Stimulated activated CD8-positive, alpha-beta memory T cell treated with anti-CD3 and anti-CD28 coated beads, Interleukin-2, amount 100 ng/mL, for 1 hour (primary cell): ENCODE results near the gene ZNF326.
"Not testable (repeated sequence)": the region's sequence is repeated elsewhere in the genome, so short reads cannot be mapped to it uniquely, and the experiment has no call there.

Experiments used
- DNase-seq, 2 donors: peaks; one replicate each; pipeline ENCODE4 v3.0.0-alpha.2; 2020; ENCODE audit warnings: low read depth in 2 of 2

The ZNF326 gene

GRCh38 chr1:89966656-89967055, 28.3 kb upstream of the ZNF326 start:
- DNase-seq: no peak

GRCh38 chr1:89971600-89971999, 23.3 kb upstream of the ZNF326 start:
- no peak for DNase-seq

GRCh38 chr1:89972024-89972423, 22.9 kb upstream of the ZNF326 start:
- no peak for DNase-seq

GRCh38 chr1:89973471-89974127, 21.3 kb upstream of the ZNF326 start:
- DNase-seq: no peak

GRCh38 chr1:89974256-89974655, 20.7 kb upstream of the ZNF326 start:
- DNase-seq: no peak

GRCh38 chr1:89974696-89975470, 20.0 kb upstream of the ZNF326 start:
- no peak for DNase-seq

- DNase-seq: no peak
Measured at GRCh38 chr1:89975540-89976125, 19.3 kb upstream of the ZNF326 start.

- no peak for DNase-seq
Measured at GRCh38 chr1:89978755-89979154, 16.2 kb upstream of the ZNF326 start.

- no peak for DNase-seq
Measured at GRCh38 chr1:89980605-89981004, 14.3 kb upstream of the ZNF326 start.

- DNase-seq: not testable (repeated sequence)
Measured at GRCh38 chr1:89982846-89983245, 12.1 kb upstream of the ZNF326 start.

GRCh38 chr1:89984564-89985116, 10.3 kb upstream of the ZNF326 start:
- DNase-seq: not testable (repeated sequence)

GRCh38 chr1:89986020-89986419, 8.9 kb upstream of the ZNF326 start:
- no peak for DNase-seq

GRCh38 chr1:89987159-89987819, 7.6 kb upstream of the ZNF326 start:
- DNase-seq: peak; percentile 11

GRCh38 chr1:89989099-89989498, 5.8 kb upstream of the ZNF326 start:
- DNase-seq: no peak

- no peak for DNase-seq
Measured at GRCh38 chr1:89989799-89990198, 5.1 kb upstream of the ZNF326 start.

GRCh38 chr1:89990976-89991831, 3.7 kb upstream of the ZNF326 start:
- DNase-seq: no peak

GRCh38 chr1:89993541-89993940, 1.4 kb upstream of the ZNF326 start:
- DNase-seq: no peak

- DNase-seq: no peak
Measured at GRCh38 chr1:89994231-89994804, 592 bp upstream of the ZNF326 start.

GRCh38 chr1:89995598-89996449, 914 bp downstream of the ZNF326 start:
- DNase-seq: no peak
